Measurements from ENCODE around the gene GMCL2. TPM values are rescaled to one million over a fixed set of nuclear protein-coding genes. Genes with fewer than 3 reads are reported as not detected.
"Not testable (repeated sequence)": the region's sequence is repeated elsewhere in the genome, so short reads cannot be mapped to it uniquely, and the experiment has no call there.

The GMCL2 gene
- total RNA-seq, 1 donor from 2014 or later = not detected

DNA sequence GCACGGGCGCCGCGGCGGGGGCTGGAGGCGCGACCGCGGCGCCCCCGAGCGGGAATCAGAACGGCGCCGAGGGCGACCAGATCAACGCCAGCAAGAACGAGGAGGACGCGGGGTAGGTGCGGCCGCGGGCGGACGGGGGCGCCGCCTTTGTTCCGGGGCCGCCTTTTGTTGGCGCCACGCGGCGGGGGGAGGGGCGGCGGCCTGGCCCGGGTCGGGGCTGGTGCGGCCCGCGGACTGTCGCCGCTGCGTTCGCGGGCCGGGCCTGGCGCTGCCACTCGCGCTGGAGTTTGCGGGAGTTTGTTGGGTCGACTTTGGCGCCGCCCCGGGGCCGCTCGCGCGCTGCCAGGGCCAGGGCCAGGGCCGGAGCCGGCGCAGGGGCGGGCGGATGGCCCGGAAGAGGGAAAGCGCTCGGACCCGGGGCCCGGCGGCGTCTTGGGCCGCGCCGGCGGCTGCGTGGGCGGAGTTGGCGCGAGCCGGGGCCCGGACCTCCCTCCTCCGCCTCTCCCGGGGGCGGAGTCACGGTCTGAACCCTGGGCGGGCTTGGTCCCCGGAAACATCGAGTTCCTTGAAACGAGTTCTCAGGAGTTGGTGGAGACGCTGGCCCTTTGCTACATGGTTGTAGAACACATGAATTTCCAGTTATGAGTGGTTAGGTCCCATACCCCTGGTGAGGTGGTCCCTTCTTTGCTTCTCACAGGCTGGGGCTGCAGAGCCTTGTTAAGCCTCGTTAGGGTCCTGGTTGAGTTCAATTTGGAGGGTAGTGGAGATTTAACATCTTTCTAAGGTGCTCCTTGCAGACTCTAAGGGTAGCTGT is 18.0 kb upstream of the GMCL2 start:
- DNase-seq = peak; percentile 66

DNA sequence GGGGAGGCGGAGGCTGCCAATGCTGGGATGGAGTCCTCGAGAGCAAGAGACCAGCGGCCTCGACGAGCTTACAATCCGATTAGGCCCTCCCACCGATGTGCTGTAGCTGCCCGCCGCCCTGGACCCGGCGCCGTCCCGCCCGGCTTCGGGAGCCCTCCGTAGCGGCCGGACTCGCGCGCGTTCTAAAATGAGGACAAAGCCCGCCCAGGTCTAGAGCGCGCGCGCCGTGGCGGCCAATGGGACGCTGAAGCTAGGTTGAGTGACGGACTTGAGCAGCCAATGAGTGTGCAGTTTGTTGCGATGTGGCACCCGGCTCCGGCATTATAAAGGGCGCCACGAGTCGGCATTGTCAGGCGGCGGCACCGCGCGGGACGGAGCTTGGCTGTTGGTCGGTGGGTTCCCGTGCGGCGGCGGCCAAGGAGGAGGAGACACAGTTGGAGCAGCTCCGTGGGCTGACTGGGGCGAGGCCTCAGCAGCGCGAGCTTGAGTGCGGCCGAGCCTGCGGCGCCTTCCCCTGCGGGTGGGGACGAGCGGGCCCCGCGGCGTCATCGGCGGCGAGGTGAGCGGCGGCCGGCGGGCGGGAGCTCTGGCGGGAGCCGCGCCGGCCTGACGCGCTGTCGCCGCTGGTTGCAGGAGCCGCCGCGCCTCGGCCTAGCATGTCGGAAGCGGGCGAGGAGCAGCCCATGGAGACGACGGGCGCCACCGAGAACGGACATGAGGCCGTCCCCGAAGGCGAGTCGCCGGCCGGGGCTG is 17.2 kb upstream of the GMCL2 start, which contains the start of gene HNRNPAB:
TSS of gene HNRNPAB (plus strand) at position 352 of the 753 bp plus-strand sequence. CDS start at position 657, 305 bp downstream.
- peak; percentile 99 for DNase-seq

DNA sequence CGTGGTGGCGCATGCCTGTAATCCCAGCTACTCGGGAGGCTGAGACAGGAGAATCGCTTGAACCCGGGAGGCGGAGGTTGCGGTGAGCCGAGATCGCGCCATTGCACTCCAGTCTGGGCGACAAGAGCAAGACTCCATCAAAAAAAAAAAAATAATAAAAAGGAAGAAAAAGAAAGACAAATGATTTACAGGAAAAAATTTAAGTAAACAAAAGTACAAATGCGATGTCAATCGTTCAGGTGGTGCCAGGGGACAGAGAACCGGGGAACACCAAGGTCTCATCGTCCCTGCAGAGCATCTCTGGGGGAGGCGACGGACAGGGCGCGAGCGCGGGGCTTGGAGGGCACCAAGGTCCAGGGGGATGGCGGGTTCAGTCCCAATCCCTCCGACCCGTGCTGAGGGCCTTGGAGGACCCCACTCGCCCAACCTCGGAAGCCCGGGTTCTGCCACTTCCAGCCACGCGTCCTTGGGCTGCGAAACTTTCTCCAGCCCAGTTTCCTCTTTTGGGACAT is 16.6 kb upstream of the GMCL2 start:
- no peak for DNase-seq

DNA sequence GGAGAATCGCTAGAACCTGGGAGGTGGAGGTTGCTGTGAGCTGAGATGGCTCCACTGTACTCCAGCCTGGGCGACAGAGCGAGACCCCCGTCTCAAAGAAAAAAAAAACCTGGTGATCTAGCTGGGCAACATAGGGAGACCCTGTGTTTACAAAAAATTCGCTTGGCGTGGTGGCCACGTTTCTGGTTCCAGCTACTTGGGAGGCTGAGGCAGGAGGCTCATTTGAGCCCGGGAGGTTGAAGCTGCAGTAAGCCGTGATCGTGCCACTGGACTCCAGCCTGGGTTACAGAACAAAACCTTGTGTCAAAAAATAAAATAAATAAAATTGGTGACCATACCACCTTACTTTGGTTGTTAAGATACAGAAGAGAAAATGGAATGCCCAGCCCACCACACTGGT is 15.4 kb upstream of the GMCL2 start:
- DNase-seq = no peak

DNA sequence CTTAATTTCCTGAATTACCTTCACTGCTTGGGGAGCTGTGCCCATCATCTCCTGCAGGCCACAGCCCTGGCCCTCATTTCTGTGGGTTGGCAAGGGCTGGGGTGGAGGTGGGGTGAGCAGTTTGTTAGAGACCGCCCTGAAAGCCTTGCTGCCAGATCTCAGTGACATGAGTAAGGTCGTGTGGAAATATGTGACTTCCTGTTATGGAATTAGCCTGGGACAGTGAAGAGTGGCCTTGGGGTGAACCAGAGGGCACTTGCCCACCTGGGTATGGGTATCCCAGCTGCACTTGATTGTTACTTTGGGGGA is 14.7 kb upstream of the GMCL2 start:
- DNase-seq = no peak

DNA sequence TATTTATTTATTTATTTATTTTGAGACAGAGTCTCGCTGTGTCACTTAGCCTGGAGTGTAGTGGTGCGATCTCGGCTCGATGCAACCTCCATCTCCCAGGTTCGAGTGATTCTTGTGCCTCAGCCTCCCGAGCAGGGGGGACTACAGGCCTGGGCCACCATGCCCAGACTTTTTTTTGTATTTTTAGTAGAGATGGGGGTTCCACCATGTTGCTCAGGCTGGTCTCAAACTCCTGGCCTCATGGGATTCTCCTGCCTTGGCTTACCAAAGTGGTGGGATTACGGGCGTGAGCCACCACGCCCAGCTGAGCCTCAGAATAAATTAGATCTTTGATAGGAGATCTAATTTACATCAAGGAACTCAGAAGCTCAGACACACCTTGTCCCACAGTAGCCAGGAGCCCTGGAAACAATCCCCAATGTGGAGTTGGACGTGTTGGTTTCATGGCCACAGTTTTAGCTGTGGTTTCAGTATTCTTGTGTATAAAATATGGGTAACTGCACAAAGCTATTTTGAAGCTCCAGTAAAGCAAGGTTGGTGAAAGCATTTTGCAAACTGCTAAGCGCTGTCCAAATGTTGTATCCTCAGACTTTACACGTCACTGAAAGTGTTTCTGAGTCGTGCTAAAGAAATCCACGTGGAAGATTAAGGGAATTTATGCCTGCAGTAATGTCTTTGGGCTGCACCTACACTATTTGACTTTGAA is 14.2 kb upstream of the GMCL2 start:
- DNase-seq = no peak

DNA sequence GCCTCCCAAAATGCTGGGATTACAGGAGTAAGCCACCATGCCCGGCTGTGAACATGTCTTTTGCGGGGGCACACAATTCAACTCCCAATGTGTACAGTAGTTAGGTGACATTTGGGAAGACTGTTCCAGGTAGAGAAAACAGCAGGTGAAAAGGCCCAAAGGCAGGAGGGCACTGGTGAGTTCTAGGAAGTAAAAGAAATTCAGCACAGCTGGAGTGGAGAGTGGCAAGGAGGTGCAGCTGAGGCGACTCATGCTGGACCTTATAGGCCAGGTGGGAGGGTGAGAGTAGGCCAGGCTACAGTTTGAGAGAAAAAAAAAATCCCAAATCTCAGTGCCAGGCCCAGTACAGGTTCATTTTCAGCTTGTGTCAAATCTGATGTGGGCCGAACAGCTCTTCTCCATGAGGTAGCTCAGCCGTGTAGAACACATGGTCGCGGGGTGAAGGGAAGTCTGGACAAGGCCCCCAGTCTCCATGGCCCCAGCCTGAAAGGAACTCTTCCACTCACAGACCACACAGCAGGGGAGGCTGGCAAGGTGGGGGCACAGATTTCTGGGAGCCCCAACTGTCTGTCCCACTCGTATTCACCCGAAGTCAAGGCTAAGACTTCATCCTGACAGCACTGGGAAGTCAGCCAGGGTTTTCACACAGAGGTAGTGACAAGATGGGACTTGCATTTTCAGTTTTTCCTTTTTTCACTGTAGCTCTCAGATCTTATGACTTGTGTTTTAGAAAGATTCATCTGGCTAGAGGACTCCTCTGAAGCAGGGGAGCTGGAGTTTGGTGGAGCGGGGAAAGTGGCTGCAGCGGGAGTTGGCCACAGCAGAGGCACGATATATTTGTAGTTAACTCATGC is 12.6 kb upstream of the GMCL2 start:
- DNase-seq = no peak

DNA sequence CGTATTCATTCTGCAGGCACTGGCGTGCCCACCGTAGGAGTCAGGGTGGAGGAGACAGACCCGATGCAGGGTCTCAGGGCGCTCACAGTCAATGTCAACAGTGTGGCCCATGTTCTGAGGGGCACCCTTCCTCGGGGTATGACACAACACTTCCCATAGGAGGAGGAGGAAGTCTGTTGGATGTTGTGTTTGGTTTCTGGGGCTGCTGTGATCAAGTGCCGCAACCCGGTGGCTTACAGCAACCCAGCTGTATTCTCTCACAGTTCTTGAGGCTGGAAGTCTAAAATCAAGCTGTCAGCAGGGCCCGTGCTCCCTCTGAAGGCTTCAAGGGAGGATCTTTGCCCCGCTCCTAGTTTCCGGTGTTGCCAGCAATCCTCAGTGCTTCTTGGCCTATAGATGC is 11.5 kb upstream of the GMCL2 start:
- no peak for DNase-seq

DNA sequence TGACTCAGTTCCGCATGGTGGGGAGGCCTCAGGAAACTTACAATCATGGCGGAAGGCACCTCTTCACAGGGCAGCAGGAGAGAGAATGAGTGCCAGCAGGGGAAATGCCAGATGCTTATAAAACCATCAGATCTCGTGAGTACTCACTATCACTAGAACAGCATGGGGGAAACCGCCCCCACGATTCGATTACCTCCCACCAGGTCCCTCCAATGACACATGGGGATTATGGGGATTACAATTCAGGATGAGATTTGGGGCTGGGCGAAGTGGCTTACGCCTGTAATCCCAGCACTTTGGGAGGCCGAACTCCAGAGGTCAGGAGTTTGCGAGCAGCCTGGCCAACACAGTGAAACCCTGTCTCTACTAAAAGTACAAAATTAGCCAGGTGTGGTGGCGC is 11.0 kb upstream of the GMCL2 start:
- DNase-seq = not testable (repeated sequence)

DNA sequence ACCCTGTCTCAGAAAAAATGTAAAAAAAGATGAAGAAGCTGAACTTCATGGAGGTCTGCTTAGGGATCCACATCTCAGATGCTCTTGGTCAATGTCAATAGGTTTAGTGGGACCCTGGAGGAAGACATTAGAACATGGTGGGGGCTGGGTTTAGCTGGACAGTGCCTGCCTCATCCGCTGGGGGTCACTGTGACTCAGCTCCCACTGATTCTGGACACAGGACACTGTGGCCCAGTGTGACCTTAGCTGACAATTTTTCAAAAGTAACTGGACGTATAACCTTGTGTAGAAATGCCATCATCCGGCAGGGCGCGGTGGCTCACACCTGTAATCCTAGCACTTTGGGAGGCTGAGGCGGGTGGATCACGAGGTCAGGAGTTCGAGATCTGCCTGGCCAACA is 9.8 kb upstream of the GMCL2 start:
- DNase-seq = peak; percentile 34

DNA sequence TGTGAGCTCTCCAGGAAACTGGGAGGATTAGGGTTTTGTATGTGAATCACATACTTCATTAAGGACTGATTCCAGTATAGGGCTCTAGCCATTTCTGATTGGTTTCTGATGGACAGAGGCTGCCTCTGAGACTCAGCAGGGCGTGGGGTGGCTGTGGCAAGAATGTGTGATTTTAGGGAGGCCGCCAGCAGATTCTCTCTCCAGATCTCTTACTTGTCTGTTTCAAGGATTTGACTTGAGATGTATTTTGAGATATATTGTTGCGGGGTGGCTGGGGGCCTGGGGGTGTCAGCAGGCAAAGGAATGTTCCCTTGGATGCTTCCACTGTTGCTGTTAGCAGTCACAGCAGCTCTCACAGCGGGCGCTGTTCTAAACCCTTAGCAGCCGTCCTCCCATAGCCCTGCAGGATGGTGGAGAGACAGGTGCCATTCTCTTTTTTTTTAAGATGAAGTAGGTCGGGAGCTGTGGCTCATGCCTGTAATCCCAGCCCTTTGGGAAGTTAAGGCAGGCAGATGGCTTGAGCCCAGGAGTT is 9.2 kb upstream of the GMCL2 start:
- no peak for DNase-seq

DNA sequence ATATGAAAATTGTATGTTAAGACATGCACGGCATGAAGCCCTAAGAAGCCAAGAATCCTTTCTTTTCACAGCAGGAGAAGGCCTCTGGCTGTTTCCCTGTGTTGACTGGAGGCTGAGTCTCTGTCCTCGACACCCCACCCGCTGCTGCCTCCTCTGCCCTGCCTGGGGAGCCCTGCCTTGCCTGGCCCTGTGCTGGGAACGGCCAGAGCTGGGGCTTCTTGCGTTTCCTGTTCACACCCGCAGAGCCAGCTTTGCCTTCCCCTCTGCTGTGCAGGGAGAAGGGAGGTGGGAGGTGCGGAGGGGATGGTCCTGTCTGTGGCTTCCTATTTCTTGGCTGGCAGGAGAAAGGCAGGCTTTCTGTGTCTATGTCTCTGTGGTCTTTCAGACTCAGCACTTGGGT is 6.9 kb upstream of the GMCL2 start:
- DNase-seq = no peak

DNA sequence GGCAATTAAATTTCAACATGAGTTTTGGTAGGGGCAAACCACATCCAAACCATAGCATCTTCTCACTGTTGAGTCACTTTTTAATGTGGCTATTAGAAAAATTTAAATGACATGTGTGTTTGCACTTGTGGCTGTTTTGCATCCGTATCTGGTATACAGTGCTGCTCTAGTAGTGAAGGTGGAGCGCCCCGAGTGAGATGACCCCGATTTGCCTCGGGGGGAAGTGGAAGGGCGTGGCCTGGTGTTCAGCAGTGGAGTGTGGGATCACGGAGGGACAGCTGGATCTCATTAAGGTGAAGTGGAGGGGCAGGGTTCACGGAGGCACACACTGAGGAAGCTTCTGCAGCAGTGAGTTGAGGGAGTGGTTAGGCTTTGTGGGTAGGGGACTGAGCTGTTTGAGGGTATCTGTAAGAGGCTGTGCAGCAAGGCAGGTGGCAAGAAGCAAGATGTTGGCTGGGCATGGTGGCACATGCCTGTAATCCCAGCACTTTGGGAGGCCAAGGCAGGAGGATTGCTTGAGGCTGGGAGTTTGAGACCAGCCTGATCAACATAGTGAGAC is 6.2 kb upstream of the GMCL2 start:
- no peak for DNase-seq

DNA sequence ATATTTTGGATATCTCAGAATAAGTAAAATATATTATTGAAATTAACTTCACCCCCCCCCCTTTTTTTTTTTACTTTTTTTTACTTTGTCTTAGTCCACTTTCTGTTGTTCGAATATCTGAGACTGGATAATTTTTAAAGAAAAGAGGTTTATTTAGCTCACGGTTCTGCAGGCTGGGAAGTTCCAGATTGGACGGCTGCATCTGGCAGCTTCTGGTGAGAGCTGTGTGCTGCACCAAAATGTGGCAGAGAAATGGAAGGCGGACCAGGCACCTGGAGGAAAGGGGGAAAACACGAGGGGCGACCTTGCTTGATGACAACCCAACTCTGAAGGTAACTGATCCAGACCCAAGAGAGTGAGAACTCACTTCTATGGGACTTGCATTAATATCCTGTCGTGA is 5.6 kb upstream of the GMCL2 start:
- no peak for DNase-seq

DNA sequence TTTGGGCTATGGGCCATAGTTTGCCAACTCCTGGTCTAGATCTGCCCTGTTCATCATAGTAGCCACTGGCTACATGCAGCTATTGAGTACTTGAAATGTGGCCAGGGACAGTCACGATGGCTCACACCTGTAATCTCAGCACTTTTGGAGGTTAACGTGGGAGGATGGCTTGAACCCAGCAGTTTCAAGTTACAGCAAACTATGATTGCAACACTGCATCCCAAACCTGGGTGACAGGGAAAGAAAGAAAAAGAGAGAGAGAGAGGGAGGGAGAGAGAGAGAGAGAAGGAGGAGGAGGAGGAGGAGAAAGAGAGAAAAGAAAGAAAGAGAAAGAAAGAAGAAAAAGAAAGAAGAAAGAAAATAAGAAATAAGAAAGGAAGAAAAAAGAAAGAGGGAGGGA is 5.1 kb upstream of the GMCL2 start:
- DNase-seq = no peak

DNA sequence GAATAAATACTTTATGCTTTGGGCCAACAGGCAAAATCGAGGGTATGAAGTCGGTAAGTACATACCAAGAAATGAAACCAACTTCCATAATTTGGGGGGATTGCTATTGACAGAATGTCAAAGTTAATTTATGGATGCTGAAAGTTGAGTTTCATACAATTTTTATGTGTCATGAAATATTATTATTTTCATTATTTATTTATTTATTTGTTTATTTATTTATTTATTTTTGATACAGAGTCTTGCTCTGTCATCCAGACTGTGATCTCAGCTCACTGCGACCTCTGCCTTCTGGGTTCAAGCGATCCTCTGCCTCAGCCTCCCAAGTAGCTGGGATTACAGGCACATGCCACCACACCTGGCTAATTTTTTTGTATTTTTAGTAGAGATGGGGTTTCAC is 4.5 kb upstream of the GMCL2 start:
- no peak for DNase-seq

DNA sequence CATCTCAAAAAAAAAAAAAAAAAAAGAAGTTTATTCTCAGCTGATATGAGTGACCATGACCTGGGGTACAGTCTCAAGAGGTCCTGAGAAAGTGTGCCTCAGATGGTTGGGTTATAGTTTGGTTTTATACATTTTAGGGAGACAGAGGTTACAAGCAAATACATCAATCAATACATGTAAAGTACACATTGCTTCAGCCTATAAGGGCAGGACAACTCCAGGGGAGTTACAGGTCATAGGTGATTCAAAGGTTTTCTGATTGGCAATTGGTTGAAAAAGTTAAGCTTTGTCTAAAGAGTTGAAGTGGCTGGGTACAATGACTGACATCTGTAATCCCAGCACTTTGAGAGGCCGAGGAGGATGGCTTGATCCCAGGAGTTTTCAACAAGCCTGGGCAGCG is 2.3 kb upstream of the GMCL2 start:
- DNase-seq = no peak

DNA sequence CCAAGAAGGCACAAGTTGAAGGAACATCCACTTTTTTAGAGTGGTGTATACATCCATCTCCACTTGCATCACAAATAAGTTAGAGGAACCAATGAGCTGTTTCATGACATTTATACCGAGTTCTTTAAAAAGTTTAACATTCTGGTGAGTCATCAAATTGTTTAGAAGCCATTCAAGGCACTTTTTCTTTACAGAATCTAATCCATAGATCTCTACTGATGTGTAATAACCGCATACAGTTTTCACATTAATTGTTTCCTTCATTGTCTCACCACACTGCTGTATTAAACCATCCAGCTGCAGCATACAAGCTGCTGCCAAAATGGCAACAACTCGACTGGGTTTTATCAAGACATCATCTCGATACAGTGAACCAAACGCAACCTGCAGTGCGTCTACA is 744 bp downstream of the GMCL2 start:
- no peak for DNase-seq

DNA sequence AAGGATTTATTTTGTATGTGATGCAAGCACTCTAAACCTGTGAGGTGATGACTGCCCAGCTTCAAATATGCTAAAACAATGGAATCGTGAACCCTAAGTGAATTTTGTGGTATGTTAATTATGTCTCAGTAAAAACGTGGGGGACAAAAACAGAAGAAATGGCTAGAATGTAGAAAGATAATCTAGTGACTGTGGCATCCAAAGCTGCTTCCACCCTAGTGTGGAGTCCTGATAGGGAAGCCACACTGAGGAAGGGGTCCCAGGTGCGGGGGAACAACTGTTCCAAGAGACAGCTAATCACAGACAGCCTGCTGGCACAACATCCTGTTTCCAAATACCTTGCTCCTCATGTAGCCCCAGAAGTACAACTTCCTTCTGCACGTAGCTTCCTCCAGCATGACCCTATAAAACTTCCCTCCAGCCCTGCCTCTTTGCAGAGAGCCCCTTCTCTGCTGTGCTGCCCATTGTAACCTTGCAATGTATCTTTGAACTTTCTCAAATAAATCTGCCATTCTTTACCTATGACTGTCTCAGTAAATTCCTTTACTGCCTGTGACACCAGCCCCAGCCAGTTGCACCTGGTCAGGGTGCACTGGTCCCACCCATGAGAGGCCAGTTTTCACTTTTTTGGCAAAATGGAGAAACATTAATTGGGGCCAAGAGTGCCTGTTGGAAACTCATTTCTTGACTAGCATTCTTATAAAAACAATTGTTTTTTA is 4.9 kb downstream of the GMCL2 start:
- no peak for DNase-seq

DNA sequence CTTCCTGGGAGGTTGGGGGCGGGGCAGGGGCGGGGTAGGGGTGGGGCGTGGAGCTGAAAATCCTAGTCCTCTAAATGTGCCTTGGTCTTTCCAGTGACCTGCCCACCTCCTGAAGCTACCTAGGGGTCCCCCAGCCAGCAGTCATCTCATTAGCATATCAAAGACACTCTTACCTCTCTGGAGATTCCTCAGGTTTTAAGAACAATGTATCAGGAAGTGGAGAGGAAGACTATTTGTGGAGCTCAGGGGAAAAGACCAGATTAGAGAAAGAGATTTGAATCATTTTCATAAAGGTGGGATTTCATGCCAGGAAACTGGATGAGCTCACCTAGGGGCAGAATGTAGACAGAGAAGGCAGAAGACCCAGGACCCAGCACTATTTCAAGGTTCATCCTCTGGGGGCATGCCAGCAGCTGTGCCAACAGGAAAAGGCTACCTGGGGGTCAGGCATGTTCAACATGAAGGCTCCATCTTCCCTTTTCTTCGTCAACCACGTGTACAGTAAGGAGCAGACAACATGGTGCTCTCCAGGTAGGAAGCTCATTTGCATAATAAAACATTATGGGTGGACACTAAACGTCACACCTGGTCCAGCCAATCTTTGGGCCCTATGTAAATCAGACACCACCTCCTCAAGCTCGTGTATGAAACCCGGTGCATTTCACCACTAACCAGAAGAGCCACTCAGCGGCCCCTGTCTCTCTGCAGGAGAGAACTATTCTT is 6.9 kb downstream of the GMCL2 start:
- no peak for DNase-seq

Data from dermis blood vessel endothelial cell (primary cell).